NCI-H146 treated with DMSO at 0.1 percent for 48 hours (cell line): Measurements from ENCODE around the gene MX1.
"Not testable (repeated sequence)": the region's sequence is repeated elsewhere in the genome, so short reads cannot be mapped to it uniquely, and the experiment has no call there.

ENCODE experiments used
- DNase-seq: peaks from one replicate; lab custom pipeline; 2025; ENCODE audit not compliant: unreplicated experiment; lab: John Stamatoyannopoulos, UW

Gene MX1

GRCh38 chr21:41406340-41406739, 19.7 kb upstream of the MX1 start:
- DNase-seq = no peak

DNA sequence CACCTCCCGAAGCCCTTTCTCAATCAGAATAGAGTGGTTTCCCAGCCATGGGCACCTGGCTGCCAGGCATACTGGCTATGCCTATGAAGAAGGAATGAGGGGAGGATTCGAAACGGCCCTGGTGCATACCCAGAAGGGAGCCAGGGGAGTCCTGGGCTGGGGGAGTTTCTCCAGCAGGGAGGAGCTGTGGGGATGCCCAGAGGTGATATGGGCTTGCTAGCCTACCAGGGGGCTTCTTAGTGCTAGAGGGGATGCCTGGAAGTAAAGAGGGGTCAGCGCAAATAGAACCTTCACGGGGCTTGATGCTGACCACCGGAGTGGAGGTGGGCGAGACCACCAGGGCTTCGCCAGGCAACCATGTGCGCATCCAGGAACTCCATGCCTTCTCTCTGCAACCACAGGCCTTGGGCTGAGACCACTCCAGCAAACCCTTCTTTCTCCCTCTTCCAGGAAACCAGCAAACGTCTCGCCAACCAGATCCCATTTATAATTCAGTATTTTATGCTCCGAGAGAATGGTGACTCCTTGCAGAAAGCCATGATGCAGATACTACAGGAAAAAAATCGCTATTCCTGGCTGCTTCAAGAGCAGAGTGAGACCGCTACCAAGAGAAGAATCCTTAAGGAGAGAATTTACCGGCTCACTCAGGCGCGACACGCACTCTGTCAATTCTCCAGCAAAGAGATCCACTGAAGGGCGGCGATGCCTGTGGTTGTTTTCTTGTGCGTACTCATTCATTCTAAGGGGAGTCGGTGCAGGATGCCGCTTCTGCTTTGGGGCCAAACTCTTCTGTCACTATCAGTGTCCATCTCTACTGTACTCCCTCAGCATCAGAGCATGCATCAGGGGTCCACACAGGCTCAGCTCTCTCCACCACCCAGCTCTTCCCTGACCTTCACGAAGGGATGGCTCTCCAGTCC, 18.2 kb upstream of the MX1 start:
- no peak for DNase-seq

DNA sequence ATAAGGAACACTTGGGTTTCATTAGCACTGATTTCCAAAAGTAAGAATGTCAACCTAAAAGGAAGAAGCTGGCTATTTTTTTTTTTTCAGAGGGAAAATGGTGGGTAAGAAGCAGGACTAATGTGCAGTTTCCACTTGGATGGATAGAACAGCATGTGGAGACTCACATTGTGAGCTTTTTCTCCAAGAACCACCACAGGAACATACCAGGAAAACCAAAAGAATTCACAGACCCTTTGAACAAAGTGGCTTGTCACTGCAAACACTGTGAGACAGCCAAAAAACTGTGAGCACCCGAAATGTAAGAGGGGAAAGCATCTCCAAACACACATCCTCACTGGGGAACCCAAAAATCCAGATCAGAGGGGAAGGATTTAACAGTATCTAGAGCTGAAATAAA, 15.7 kb upstream of the MX1 start:
- DNase-seq = no peak

GRCh38 chr21:41410767-41411448, 15.1 kb upstream of the MX1 start:
- no peak for DNase-seq

GRCh38 chr21:41411449-41412089, 14.5 kb upstream of the MX1 start:
- DNase-seq = no peak

GRCh38 chr21:41417505-41417904, 8.5 kb upstream of the MX1 start:
- DNase-seq = not testable (repeated sequence)

DNA sequence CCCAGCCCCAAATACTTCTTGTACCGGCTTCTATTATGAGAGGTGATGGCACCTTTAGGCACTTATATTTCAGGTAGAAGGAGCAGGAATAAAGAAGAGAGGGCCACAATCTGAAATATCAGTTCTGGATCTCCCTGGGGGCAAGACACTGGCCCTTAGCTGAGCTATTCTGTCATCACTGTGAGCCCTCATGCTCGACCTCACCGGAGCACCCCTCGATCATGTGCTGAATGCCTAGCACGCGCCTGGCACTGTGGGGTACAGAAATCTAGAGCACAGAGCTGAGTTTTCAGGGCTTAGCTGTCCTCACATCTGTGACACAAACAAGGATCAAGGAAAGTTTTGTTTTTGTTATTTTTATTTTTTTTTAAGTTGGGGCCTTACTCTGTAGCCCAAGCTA, 7.6 kb upstream of the MX1 start:
- no peak for DNase-seq

DNA sequence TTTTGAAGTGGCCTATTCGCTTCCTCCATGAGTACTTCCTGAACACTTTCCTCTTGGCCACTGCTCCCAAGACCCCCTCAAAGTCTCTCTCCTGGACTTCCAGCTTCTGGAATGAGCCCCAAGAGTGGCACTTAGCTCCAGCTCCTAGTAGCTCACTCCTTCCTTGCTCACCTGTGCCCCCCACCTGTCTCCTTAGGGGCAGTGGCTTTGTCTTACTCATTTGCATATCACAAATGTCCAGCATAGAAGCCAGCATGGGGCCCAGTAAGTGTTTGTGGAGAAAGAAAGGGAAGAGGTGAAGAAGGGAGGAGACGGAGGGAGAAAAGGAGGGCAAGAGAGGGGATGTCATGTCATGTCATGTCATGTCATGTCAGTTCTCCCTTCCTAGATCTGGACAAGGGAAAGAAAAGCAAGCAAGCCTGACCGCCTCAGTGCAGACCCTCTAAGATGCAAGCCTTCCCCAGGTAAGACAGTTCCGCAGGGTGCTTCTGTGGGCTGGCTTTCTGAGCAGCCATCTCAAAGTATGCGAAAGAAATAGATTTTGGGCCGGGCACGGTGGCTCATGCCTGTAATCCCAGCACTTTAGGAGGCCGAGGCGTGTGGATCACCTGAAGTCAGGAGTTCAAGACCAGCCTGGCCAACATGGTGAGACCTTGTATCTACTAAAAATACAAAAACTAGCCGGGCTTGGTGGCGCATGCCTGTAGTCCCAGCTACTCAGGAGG, 6.9 kb upstream of the MX1 start:
- DNase-seq = no peak

DNA sequence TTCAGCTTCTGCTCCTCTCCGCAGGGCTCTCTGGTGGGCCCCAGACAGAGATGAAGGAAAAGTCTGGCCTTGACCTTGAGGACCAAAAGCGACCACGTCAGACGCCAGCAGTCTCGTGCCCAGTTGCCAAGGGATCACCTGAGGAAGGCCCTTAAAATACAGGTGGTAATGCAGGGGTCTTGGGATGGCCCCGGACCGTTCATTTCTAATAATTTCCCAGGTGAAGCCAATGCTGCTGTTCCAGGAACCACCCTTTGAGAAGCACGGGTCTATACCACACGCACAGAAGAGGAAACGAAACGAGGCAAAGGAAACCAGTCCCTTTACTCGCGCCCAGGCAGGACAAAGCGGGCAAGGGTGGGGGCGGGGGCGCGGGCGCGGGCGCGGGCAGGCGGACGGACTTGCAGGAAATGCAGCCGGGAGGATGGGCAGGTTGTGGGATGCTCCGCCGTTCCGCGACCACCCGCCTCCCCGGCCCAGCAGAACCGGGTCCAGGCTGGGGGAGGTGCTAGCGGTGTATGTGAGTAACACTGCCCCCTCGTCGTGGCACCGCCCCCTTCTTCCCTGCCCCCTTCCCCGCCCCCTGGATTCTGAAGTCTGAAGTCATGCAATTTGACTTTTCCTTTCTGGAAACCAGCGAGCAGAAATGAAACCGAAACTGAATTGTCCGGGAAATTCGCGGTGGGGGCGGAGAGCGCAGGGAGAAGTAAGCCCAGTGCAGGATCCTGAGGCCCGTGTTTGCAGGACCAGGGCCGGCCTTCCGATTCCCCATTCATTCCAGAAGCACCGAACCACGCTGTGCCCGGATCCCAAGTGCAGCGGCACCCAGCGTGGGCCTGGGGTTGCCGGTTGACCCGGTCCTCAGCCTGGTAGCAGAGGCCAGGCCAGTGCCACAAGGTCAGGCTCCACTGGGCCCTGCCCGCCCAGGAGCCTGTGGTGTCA, 5.8 kb upstream of the MX1 start:
- no peak for DNase-seq

DNA sequence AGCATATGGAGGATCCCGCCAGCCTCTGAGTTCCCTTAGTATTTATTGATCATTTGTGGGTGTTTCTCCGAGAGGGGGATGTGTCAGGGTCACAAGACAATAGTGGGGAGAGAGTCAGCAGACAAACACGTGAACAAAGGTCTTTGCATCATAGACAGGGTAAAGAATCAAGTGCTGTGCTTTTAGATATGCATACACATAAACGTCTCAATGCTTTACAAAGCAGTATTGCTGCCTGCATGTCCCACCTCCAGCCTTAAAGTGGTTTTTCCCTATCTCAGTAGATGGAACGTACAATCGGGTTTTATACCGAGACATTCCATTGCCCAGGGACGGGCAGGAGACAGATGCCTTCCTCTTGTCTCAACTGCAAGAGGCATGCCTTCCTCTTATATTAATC, 5.0 kb upstream of the MX1 start:
- not testable (repeated sequence) for DNase-seq

DNA sequence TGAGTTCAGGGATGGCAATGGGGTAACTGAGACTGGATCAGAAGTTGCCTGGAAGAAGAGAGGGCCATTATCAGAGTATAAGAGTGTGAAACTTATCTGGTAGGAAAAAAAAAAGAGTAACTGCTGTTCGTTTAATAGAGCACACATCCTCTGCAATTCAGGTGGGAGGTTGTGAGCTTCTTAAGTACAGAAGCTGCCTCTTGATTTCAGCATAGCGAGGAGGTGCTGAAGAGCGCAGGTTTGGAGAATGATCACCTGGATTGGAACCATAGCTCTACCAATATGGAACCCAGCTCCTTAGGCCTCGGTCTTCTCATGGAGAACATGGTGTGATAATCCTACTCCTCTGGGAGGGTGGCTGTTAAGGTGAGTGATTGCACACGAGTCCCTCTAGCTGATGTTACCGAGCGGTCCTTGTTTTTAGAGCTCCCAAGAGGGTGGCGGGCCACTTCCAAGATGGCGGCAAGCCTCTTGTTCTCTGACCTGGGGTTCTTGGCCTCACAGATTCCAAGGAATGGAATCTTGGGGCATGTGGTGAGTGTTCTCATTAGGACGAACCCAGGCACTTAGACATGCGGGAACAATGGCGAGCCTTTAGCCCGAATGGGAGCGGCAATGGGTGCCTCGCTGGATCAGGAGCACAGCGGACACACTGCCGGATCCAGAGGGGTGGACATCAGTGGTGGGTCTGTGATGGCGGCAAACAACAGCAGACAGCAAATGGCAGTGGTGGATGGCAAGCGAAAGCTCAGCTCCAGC, 3.3 kb upstream of the MX1 start:
- no peak for DNase-seq

- DNase-seq = not testable (repeated sequence)
Measured at GRCh38 chr21:41423305-41423636, 2.8 kb upstream of the MX1 start.

DNA sequence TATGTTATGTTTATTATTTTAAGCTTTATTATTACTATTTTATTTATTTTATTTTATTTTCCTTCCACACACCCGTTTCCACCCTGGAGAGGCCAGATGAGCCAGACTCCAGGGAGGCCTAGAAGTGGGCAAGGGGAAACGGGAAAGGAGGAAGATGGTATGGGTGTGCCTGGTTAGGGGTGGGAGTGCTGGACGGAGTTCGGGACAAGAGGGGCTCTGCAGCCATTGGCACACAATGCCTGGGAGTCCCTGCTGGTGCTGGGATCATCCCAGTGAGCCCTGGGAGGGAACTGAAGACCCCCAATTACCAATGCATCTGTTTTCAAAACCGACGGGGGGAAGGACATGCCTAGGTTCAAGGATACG, 468 bp upstream of the MX1 start:
- DNase-seq = no peak

DNA sequence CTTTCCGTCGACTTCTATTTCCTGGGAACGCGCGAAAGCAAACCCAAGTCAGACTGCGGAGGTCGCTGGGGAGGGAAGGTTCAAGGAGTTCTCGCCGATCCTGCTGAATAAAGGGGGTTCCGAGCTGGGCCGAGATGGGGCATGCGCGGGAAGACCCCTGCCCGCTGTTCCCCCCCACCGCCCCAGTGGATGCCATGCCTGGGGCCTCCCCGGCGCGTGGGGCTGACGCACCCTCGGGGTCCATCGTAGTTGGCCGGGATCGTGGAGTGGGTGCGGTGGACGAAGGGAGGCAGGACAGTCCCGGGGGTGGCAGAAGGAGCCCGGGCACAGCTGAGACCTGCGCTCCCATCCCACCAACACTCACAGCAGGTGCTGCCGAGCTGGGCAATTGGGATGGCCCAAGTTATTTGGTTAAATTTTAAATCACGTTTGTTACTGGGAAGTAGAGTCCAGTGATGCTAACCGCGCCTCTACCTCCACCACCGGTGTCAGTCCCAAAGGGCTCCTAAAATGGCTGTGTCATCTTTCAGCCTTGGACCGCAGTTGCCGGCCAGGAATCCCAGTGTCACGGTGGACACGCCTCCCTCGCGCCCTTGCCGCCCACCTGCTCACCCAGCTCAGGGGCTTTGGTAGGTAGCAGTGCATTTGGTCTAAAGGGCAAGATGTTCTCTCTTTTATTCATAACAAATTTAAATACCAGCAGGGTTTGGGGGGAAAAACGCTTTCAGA, 801 bp downstream of the MX1 start:
- DNase-seq = no peak

- DNase-seq = no peak
Measured at GRCh38 chr21:41427556-41427955, 1.5 kb downstream of the MX1 start.

GRCh38 chr21:41428311-41428710, 2.3 kb downstream of the MX1 start:
- no peak for DNase-seq

DNA sequence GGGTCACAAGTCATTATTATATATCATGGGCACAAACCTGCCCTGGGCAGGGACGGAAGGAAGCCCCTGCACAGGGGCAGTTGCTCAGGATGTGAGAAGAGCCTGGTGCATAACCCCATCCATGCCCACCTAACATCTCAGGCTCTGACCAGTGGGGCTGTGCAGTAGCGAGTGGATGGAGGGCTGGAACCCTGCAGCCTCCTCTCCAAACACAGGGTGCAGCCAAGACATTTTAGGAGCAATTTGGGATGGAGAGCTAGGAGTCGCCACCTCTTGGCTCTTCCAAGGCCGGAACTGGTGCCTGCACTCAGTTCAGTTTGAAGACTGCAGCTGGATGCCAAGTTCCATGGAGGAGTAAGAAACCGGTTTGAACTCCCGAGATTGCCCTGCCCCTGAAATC, 2.8 kb downstream of the MX1 start:
- no peak for DNase-seq

- DNase-seq = no peak
Measured at GRCh38 chr21:41429305-41429704, 3.3 kb downstream of the MX1 start.

- no peak for DNase-seq
Measured at GRCh38 chr21:41429925-41430491, 4.0 kb downstream of the MX1 start.
